B cell (primary cell): Measurements from ENCODE around the gene CENPP. TPM values are rescaled to one million over a fixed set of nuclear protein-coding genes. Genes with fewer than 3 reads are reported as not detected.
A peak's percentile ranks its signal among the peaks of the same experiment; 100 is the strongest.

ENCODE experiments used
- polyA plus RNA-seq: library from polyadenylated mRNA; depleted of rRNA; stranded (reverse); fragments of >200 nt; gene quantifications from 2 replicates; pipeline ENCODE4 v1.2.3, GENCODE V29; 2012
- small RNA-seq: library from RNA; depleted of rRNA; stranded (forward); fragments of <200 nt; gene quantifications from one replicate; pipeline ENCODE3, GENCODE V24; 2012; ENCODE audit warnings: low replicate concordance, low read depth; ENCODE audit not compliant: insufficient read length
- total RNA-seq, 2 donors: library from RNA; stranded (reverse); fragments of 120-200 nt in 1 of 2; gene quantifications; 1 replicate in 1 of 2; 2 replicates in 1 of 2; pipeline versions ENCODE4 v1.2.3 to v1.2.4, GENCODE V29; 2013 to 2022

CENPP gene
- total and polyA plus RNA-seq, 2 donors (not counting 1 experiment from before 2014, with no cell fraction given), result 1.4 to 6.2 TPM

Small RNA genes within 50 kb of the gene (small RNA-seq; reads per million reads assigned to genes)
- gene AL157827.1 (not detected), gene MIR3651 (not detected), gene MIR4670 (not detected), gene SNORA84 (27.9 reads per million, percentile 91 among the genes with 10 or more reads in this experiment)

Other genes with a start within 250 kb of the CENPP start
- gene SPTLC1, start 210.5 kb upstream of the CENPP start, total RNA-seq, result 53.5 and 57.3 TPM in 2 replicates
- 26.6 and 28.5 TPM in 2 replicates for gene SPTLC1, start 210.5 kb upstream of the CENPP start, polyA plus RNA-seq
- 82.8 and 94.5 TPM in 2 replicates for gene IARS1, start 32.3 kb upstream of the CENPP start, total RNA-seq
- gene IARS1, start 32.3 kb upstream of the CENPP start, polyA plus RNA-seq, result 22.3 and 31.6 TPM in 2 replicates
- 89.1 and 91.0 TPM in 2 replicates for gene NOL8, start 603 bp upstream of the CENPP start, total RNA-seq
- 19.9 and 33.1 TPM in 2 replicates for gene NOL8, start 603 bp upstream of the CENPP start, polyA plus RNA-seq
- not detected in 2 replicates for gene OGN, start 78.6 kb downstream of the CENPP start, total RNA-seq
- gene OGN, start 78.6 kb downstream of the CENPP start, polyA plus RNA-seq, result not detected in 2 replicates
- not detected in 2 replicates for gene OMD, start 98.5 kb downstream of the CENPP start, total RNA-seq
- not detected in 2 replicates for gene OMD, start 98.5 kb downstream of the CENPP start, polyA plus RNA-seq
- gene ASPN, start 156.6 kb downstream of the CENPP start, total RNA-seq, result not detected in 2 replicates
- not detected in 2 replicates for gene ASPN, start 156.6 kb downstream of the CENPP start, polyA plus RNA-seq
- not detected in 2 replicates for gene ECM2, start 210.0 kb downstream of the CENPP start, total RNA-seq
- gene ECM2, start 210.0 kb downstream of the CENPP start, polyA plus RNA-seq, result 0.09 TPM in 1 of 2 replicates, not detected in the other